ENCODE measurements around the gene RAB9B. TPM values are rescaled to one million over a fixed set of nuclear protein-coding genes. Genes with fewer than 3 reads are reported as not detected.

Gene RAB9B, protein sequence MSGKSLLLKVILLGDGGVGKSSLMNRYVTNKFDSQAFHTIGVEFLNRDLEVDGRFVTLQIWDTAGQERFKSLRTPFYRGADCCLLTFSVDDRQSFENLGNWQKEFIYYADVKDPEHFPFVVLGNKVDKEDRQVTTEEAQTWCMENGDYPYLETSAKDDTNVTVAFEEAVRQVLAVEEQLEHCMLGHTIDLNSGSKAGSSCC
- 0.91 and 1.3 TPM in 2 replicates for total RNA-seq

DNA sequence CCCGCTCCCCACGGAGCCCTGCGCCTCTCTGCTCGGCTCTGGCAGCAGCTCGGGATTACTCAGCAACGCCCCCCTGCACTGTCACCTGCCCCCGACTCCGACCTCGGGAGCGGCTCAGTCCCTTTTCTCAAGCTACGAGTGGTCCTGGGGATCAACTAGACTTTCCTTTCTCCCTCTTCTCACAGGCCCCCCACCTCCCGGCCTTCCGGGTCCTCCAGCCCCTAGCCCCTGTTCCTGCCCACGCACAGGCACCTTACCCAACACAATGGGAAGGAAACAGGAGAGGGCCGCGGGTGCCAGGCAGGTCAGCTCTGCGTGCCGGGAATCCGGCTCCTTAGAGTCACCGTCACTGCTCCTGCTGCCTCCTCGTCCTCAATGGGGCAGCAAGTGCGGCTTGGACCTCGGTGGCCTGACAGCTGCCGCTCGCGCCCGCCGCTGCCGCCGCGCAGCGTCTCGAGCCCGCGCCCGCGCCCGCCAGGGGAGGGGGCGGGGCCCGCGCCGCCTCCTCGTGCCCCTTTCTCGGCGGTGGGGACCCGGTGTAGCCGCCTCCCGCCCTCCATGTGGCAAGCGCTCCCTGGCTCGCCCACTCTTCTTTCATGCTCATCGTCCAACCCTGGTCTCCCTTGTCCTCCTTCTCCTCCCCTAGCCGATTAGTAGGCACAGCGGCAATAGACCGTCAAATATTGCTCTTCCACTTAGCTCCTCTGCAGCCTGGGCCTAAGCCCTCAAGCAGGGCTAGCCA is at the start of gene RAB9B:
Gene RAB9B, minus strand, starts transcription at position 455 of the 742 bp plus-strand sequence. CDS start 6,473 bp downstream, outside the sequence.

DNA sequence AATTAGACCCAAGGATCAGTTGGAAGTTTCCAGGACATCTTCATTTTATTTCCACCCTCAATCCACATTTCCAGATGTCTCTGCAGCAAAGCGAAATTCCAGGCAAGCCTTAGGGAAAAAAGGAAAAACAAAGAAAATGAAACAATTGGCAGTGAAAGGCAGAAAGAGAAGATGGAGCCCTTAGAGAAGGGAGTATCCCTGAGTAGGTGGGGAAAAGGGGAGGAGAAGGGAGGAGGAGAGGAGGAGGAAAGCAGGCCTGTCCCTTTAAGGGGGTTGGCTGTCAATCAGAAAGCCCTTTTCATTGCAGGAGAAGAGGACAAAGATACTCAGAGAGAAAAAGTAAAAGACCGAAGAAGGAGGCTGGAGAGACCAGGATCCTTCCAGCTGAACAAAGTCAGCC is 55.5 kb downstream of the RAB9B start, which contains the start of gene PLP1:
Gene PLP1, plus strand, starts transcription at position 295 of the 400 bp plus-strand sequence. CDS start 156 bp downstream, outside the sequence.

Other genes starting within 250 kb of the RAB9B start
- 35.0 and 35.9 TPM in 2 replicates for gene TCEAL4, start 246.7 kb downstream of the RAB9B start, total RNA-seq
- gene TCEAL3, start 224.3 kb downstream of the RAB9B start, total RNA-seq = 11.1 and 16.3 TPM in 2 replicates
- 16.6 and 20.1 TPM in 2 replicates for gene TCEAL1, start 203.3 kb downstream of the RAB9B start, total RNA-seq
- 309 and 484 TPM in 2 replicates for gene MORF4L2, start 145.6 kb downstream of the RAB9B start, total RNA-seq
- not detected in 2 replicates for gene TMEM31, start 121.3 kb downstream of the RAB9B start, total RNA-seq
- 0.46 TPM in 1 of 2 replicates, not detected in the other for gene PLP1, start 55.4 kb downstream of the RAB9B start, total RNA-seq
- 1.3 and 1.5 TPM in 2 replicates for gene TMSB15B, start 130.4 kb upstream of the RAB9B start, total RNA-seq
- not detected in 2 replicates for gene H2BW1, start 181.5 kb upstream of the RAB9B start, total RNA-seq
- gene H2BW2, start 207.7 kb upstream of the RAB9B start, total RNA-seq = not detected in 2 replicates
- gene TMSB15C, start 244.0 kb upstream of the RAB9B start, total RNA-seq = 1.3 and 1.7 TPM in 2 replicates

All from smooth muscle cell of the pulmonary artery (primary cell).